ENCODE results near the gene LGI2.
"Not testable (repeated sequence)": the region's sequence is repeated elsewhere in the genome, so short reads cannot be mapped to it uniquely, and the experiment has no call there.

The LGI2 gene

DNA sequence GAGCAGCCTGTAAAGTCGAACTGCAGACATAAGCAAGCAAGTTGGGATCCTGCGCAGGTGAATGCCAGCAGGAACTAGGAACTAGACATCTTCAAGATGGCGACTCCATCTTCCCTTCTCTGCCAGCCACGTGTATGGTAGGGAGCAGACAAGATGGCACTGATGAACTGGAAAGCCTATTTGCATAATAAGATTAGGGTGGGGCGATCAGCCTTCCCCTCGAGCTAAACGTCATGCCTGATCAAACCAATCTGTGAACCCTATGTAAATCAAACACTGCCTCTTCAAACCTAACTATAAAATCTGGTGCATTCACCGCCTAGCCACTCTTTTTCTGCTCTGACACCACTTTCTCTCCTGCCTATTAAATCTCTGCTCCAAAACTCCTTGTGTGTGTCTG, 28.1 kb upstream of the LGI2 start:
- H3K9me3 ChIP-seq (ENCODE audit: severe bottlenecking) = peaks cover 2% of the 10 kb centered on the region
- TF ChIP-seq, protein P1, sequence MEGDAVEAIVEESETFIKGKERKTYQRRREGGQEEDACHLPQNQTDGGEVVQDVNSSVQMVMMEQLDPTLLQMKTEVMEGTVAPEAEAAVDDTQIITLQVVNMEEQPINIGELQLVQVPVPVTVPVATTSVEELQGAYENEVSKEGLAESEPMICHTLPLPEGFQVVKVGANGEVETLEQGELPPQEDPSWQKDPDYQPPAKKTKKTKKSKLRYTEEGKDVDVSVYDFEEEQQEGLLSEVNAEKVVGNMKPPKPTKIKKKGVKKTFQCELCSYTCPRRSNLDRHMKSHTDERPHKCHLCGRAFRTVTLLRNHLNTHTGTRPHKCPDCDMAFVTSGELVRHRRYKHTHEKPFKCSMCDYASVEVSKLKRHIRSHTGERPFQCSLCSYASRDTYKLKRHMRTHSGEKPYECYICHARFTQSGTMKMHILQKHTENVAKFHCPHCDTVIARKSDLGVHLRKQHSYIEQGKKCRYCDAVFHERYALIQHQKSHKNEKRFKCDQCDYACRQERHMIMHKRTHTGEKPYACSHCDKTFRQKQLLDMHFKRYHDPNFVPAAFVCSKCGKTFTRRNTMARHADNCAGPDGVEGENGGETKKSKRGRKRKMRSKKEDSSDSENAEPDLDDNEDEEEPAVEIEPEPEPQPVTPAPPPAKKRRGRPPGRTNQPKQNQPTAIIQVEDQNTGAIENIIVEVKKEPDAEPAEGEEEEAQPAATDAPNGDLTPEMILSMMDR (IDR thresholded peaks at IDR 0.05; ENCODE audit: low read depth, low read length) = no peak
- H3K4me3 ChIP-seq (ENCODE audit: low read depth, low read length) = no peak overlapping the region
- no peak overlapping the region for H3K27ac ChIP-seq
- H3K27me3 ChIP-seq (ENCODE audit: insufficient read depth, low read depth, severe bottlenecking) = no peaks in the 10 kb centered on the region
- no peak for DNase-seq
- H3K36me3 ChIP-seq = no peaks in the 10 kb centered on the region

DNA sequence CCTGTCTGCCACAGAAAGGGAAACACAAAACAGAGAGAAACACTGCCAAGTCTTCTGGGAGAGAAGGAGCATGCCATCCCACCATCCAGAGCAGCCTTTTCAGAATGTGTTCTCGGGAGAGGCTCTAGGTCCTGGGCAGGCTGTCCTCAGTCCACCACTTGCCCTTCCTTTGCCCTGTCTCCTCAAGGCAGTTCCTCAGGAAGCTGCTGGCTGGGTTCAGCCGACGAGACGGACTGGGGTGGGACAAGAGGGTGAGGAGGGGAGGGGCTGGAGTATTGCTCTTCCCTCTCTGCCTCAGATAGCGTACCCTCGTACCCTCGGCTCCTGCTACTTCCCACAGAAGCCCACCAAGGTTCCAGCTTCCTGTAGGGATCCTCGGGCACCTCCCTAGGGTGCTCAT, 26.6 kb upstream of the LGI2 start:
- peaks cover 2% of the 10 kb centered on the region for H3K9me3 ChIP-seq (ENCODE audit: severe bottlenecking)
- no peaks in the 10 kb centered on the region for H3K36me3 ChIP-seq
- TF ChIP-seq, protein P1 (IDR thresholded peaks at IDR 0.05; ENCODE audit: low read depth, low read length) = no peak
- H3K27ac ChIP-seq = no peak overlapping the region
- DNase-seq = no peak
- no peak overlapping the region for H3K4me3 ChIP-seq (ENCODE audit: low read depth, low read length)
- no peaks in the 10 kb centered on the region for H3K27me3 ChIP-seq (ENCODE audit: insufficient read depth, low read depth, severe bottlenecking)

DNA sequence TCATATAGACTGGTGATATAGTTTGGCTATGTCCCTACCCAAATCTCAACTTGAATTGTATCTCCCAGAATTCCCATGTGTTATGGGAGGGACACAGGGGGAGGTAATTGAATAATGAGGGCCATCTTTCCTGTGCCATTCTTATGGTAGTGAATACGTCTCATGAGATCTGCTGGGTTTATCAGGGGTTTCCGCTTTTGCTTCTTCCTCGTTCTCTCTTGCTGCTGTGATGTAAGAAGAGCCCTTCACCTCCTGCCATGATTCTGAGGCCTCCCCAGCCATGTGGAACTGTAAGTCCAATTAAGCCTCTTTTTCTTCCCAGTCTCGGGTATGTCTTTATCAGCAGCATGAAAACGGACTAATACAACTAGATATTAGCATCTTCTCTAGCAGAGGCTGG, 21.3 kb upstream of the LGI2 start:
- H3K36me3 ChIP-seq; H3K9me3 ChIP-seq (ENCODE audit: severe bottlenecking); H3K4me3 ChIP-seq (ENCODE audit: low read depth, low read length); H3K27ac ChIP-seq; H3K27me3 ChIP-seq (ENCODE audit: insufficient read depth, low read depth, severe bottlenecking); DNase-seq: not testable (repeated sequence)

DNA sequence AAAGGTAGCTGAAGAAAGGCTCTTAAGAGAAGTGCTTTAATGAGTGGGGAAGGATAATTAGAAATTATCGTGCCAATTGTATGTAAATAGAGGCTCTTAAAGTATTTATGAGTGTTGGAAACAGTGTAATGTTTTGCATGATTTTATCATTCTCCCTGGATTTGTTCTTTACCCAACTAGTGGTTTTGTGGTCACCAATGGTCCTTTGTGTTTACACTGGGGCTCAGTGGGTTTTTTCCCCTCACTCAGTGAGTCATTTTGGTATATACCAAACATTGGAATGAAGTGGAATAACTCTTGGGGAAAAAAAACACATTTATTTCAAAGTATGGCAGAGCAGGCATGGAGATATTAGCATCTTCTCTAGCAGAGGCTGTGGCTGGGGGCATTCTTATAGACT, 20.8 kb upstream of the LGI2 start:
- Histone ChIP-seq H3K9me3 (ENCODE audit: severe bottlenecking) (peaks cover 10% of the 10 kb centered on the region), H3K27ac (no peak overlapping the region)
- DNase-seq = no peak

DNA sequence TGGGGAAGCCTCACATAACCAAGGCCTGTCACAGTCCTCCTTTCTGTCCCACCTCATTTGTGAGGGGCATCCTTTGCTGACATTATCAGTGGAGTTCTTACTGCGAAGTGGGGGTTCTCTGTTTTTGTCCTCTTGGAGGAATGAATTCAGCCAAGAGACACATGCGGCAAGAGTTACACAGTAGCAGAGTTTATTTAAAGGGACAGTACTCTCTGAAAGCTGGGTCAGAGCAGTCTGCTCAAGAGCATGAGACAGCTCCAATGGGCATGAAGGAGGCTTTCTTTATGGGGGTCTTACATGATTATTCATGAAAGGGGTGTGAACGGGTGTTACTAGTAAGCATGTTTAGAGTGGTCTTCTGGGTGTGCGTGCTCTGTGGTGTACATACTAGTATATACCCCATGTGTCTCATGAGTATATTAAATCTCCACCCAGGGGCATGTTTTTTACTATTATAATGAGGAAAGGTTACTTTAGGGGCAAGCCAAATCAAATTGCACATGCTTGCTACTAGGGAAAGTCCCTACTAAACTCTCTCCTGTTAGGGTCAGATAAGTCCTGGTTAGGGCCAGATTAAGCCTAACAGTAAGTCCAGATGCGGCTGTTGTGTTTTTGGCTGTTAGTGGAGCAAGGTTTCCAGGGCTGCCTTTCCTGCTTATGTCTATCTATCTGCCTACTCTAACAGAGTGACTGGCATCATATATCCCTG, 19.8 kb upstream of the LGI2 start:
- Histone ChIP-seq H3K36me3 (no peaks in the 10 kb centered on the region), H3K4me3 (ENCODE audit: low read depth, low read length) (no peak overlapping the region), H3K9me3 (ENCODE audit: severe bottlenecking) (peaks cover 10% of the 10 kb centered on the region), H3K27ac (no peak overlapping the region), H3K27me3 (ENCODE audit: insufficient read depth, low read depth, severe bottlenecking) (no peaks in the 10 kb centered on the region)
- DNase-seq = no peak
- TF ChIP-seq, protein P1 (IDR thresholded peaks at IDR 0.05; ENCODE audit: low read depth, low read length) = no peak

More for the DNA sequence above, 20.8 kb upstream of the LGI2 start:
- Histone ChIP-seq H3K27me3 (ENCODE audit: insufficient read depth, low read depth, severe bottlenecking) (no peaks in the 10 kb centered on the region), H3K36me3 (no peaks in the 10 kb centered on the region), H3K4me3 (ENCODE audit: low read depth, low read length) (no peak overlapping the region)
- TF ChIP-seq, protein P1 (IDR thresholded peaks at IDR 0.05; ENCODE audit: low read depth, low read length) = no peak

DNA sequence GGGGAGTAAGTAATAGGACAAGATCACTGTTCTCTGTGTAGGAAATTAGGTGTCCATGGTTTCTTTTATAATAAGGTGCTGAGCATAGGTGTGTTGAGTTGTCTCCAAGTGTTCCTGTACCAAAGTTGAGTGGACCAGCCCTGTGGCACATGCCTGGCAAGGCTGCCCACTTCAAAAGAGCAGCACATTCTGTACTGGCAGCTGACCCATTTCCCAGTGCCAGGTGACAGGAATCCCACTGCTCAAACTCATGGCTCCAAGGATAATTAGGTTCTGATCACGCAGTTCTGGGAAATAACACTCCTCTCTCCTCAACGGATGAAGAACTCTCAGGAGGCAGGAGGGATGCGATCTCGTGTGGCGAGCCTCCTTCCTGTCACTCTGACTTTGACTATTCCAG, 12.8 kb upstream of the LGI2 start:
- Histone ChIP-seq H3K4me3 (ENCODE audit: low read depth, low read length) (no peak overlapping the region), H3K9me3 (ENCODE audit: severe bottlenecking) (no peaks in the 10 kb centered on the region), H3K27me3 (ENCODE audit: insufficient read depth, low read depth, severe bottlenecking) (no peaks in the 10 kb centered on the region), H3K27ac (no peak overlapping the region), H3K36me3 (no peaks in the 10 kb centered on the region)
- TF ChIP-seq, protein P1 (IDR thresholded peaks at IDR 0.05; ENCODE audit: low read depth, low read length) = no peak
- DNase-seq = no peak

Measured in WERI-Rb-1 (cell line).